K562 (cell line): ENCODE results near the gene KAT2B. TPM values are rescaled to one million over a fixed set of nuclear protein-coding genes. Genes with fewer than 3 reads are reported as not detected.

Source experiments
- ATAC-seq: fragments of 200-7000 bp; cut with Tn5 transposase; 3 replicates; pipeline ENCODE4 v1.9.1; 2020; ENCODE audit warnings: moderate library complexity
- BruUV-seq: library from RNA; stranded (reverse); fragments of 400-500 nt; replicated peaks from 2 replicates; lab custom pipeline; 2021; lab: Mats Ljungman, UMichigan
- CTCF ChIA-PET: fragments of 300-600 bp; formaldehyde crosslinking; extraction: SDS; loops from one replicate; lab custom pipeline; 2021; ENCODE audit warnings: low intra/inter-chr PET ratio; lab: Yijun Ruan, JAX
- POLR2A ChIA-PET: fragments of 300-600, 350-650 bp; sonication (Branson Sonifier 250); formaldehyde crosslinking; extraction: SDS; loops from one replicate; lab custom pipeline; 2021; ENCODE audit warnings: antibody characterized with exemption, inconsistent platforms; lab: Yijun Ruan, JAX
- DNase-seq, 4 experiments: peaks; one replicate each; pipeline versions ENCODE4 v3.0.0 to v3.0.0-alpha.2; 2011 to 2018; ENCODE audit warnings: low spot score in 3 of 4, mixed read lengths in 3 of 4; ENCODE audit errors: extremely low read depth in 1 of 4
- FAIRE-seq: peaks from 2 replicates; lab custom pipeline; 2011; peaks lifted over from hg19 to GRCh38; lab: Jason Lieb, UNC
- H2AFZ ChIP-seq: 2 replicates; pipeline ENCODE4 v1.6.0; 2011; ENCODE audit warnings: low read depth, low read length, control low read depth, inconsistent platforms
- H3K27ac ChIP-seq: fragments of 200-600 bp; 3 replicates; pipeline ENCODE4 v1.8.0; 2011; ENCODE audit warnings: low read depth, mild to moderate bottlenecking, control low read depth, inconsistent platforms, low read length, moderate library complexity, mixed read lengths; ENCODE audit errors: extremely low read depth
- H3K27me3 ChIP-seq, 2 experiments: fragments of 300-600 bp in 1 of 2; 2 replicates in 1 of 2; 3 replicates in 1 of 2; pipeline versions ENCODE4 v1.6.0 to v1.8.0; 2011; ENCODE audit warnings: inconsistent platforms in 2 of 2, low read length in 2 of 2, mild to moderate bottlenecking in 1 of 2, mixed read lengths in 1 of 2, moderate library complexity in 1 of 2; ENCODE audit not compliant: control insufficient read depth in 2 of 2, insufficient read depth in 2 of 2
- H3K36me3 ChIP-seq: fragments of 300-600 bp; 3 replicates; pipeline ENCODE4 v1.8.0; 2011; ENCODE audit warnings: mild to moderate bottlenecking, low read length, inconsistent platforms; ENCODE audit not compliant: control insufficient read depth, insufficient read depth
- H3K4me1 ChIP-seq, 2 experiments: fragments of 200-600 bp in 1 of 2; replicated peaks in 1 of 2; 2 replicates in 1 of 2; 3 replicates in 1 of 2; pipeline versions ENCODE4 v1.5.1 to v1.8.0; 2011; ENCODE audit warnings: inconsistent platforms in 2 of 2, low read length in 2 of 2, mild to moderate bottlenecking in 1 of 2, mixed read lengths in 1 of 2, moderate library complexity in 1 of 2; ENCODE audit not compliant: control insufficient read depth in 2 of 2, insufficient read depth in 2 of 2
- H3K4me2 ChIP-seq: 2 replicates; pipeline ENCODE4 v1.6.1; 2011; ENCODE audit warnings: low read length, control low read depth, inconsistent platforms, mixed read lengths; ENCODE audit not compliant: insufficient read depth
- H3K4me3 ChIP-seq: fragments of 200-600 bp; sonication (generic), shearing (Covaris generic); 2 replicates; pipeline ENCODE4 v1.5.1; 2016; ENCODE audit warnings: control low read depth, inconsistent platforms
- H3K79me2 ChIP-seq: fragments of 200-600 bp; 3 replicates; pipeline ENCODE4 v1.8.0; 2011; ENCODE audit warnings: low read length, inconsistent platforms; ENCODE audit not compliant: control insufficient read depth, insufficient read depth
- H3K9ac ChIP-seq, 2 experiments: 2 replicates each; pipeline versions ENCODE4 v1.6.0 to v1.6.1; 2011; ENCODE audit warnings: low read depth in 2 of 2, low read length in 2 of 2, control low read depth in 1 of 2, inconsistent platforms in 1 of 2, mild to moderate bottlenecking in 1 of 2, mixed read lengths in 1 of 2; ENCODE audit not compliant: insufficient read depth in 1 of 2
- H3K9me1 ChIP-seq: one replicate; pipeline ENCODE4 v1.6.0; 2011; ENCODE audit warnings: inconsistent platforms, mild to moderate bottlenecking, low read length, moderate library complexity; ENCODE audit not compliant: control insufficient read depth, insufficient read depth
- H3K9me3 ChIP-seq: replicated peaks from 2 replicates; pipeline ENCODE4 v1.5.1; 2011; ENCODE audit warnings: low read depth, low read length, inconsistent platforms; ENCODE audit not compliant: control insufficient read depth, insufficient read depth
- H4K20me1 ChIP-seq: replicated peaks from 2 replicates; pipeline ENCODE4 v1.6.1; 2011; ENCODE audit warnings: low read length, inconsistent platforms, mixed read lengths; ENCODE audit not compliant: control insufficient read depth, insufficient read depth
- COPS2 ChIP-seq: fragments of 450-650 bp; conservative IDR thresholded peaks from 2 replicates; pipeline ENCODE4 v1.6.1; 2016; ENCODE audit warnings: mild to moderate bottlenecking, moderate library complexity
- MAFK ChIP-seq: IDR thresholded peaks from 2 replicates; pipeline ENCODE4 v1.6.1; 2011; ENCODE audit warnings: low read length, improper control_type of control experiment
- POLR2AphosphoS2 ChIP-seq: IDR thresholded peaks from 2 replicates; pipeline ENCODE4 v1.6.1; 2012; ENCODE audit warnings: low read length, improper control_type of control experiment
- ZNF395 ChIP-seq: fragments of 200-800 bp; sonication (Bioruptor generic); IDR thresholded peaks from 2 replicates; pipeline ENCODE4 v1.6.1; 2017; ENCODE audit warnings: missing genetic modification characterization, missing compliant biosample characterization
- WGBS: fragments of 100-300 bp; shearing (Covaris generic); methylation state at CpG from one replicate; pipeline ENCODE4 v1.1.6; 2016; ENCODE audit warnings: low coverage, mixed read lengths; ENCODE audit not compliant: insufficient coverage; ENCODE audit errors: missing lambda C conversion rate; 5-methylcytosine and 5-hydroxymethylcytosine counted together
- in situ Hi-C: fragments of 300-500 bp; cut with MboI; formaldehyde crosslinking; loops from 4 replicates; pipeline ENCODE4 v1.15.0; 2018; ENCODE audit warnings: inconsistent platforms, mixed read lengths
- intact Hi-C: fragments of 100-400 bp; cut with micrococcal nuclease; formaldehyde crosslinking; loops from 2 replicates; pipeline ENCODE4 v1.14.2; 2022
- polyA plus RNA-seq, 8 experiments: library from polyadenylated mRNA; depleted of rRNA in 4 of 8; stranded (reverse) in 5 of 8; unstranded in 3 of 8; fragments of >200 nt; fragmentation: Nextera tagmentation in 2 of 8; fragmentation: Illumina TruSeq in 1 of 8; extraction: Ambion mirVana in 2 of 8; extraction: Trizol in 1 of 8; gene quantifications; 2 replicates each; pipeline versions ENCODE4 v1.2.1 to v1.2.3, GENCODE V29; 2011 to 2014; ENCODE audit warnings: inconsistent platforms in 1 of 8, missing spikeins in 1 of 8
- total RNA-seq, 7 experiments: library from RNA; depleted of rRNA in 6 of 7; stranded (reverse); fragments of >200 nt in 6 of 7; fragmentation: Illumina TruSeq in 2 of 7; extraction: Trizol in 2 of 7; gene quantifications; 2 replicates each; pipeline versions ENCODE4 v1.2.1 to v1.2.3, GENCODE V29; 2011 to 2021; ENCODE audit warnings: low replicate concordance in 1 of 7
- TF ChIP-seq, protein P1 (sequence below): fragments of 450-650 bp; IDR thresholded peaks from 2 replicates; pipeline ENCODE4 v1.6.1; 2016; ENCODE audit warnings: borderline replicate concordance
- TF ChIP-seq, protein P2 (sequence below), 2 experiments: fragments of 450-650 bp in 1 of 2; sonication (generic) in 1 of 2; formaldehyde crosslinking in 1 of 2; IDR thresholded peaks; 2 replicates each; pipeline versions ENCODE4 v1.7.1 to v1.9.0; 2016 to 2022; ENCODE audit warnings: inconsistent platforms in 1 of 2, mild to moderate bottlenecking in 1 of 2, missing genetic modification reagents in 1 of 2

Gene KAT2B
- total and polyA plus RNA-seq, 9 of the 15 experiments (the other 6 are each of a cell fraction or from before 2014, with no cell fraction given) = 3.3 to 14.9 (median 12.2) TPM

GRCh38 chr3:20121088-20121487, 80.8 kb downstream of the KAT2B start (continued):
- TF ChIP-seq COPS2 (no peak), POLR2AphosphoS2 (no peak), MAFK (no peak)
- TF ChIP-seq, protein P1, sequence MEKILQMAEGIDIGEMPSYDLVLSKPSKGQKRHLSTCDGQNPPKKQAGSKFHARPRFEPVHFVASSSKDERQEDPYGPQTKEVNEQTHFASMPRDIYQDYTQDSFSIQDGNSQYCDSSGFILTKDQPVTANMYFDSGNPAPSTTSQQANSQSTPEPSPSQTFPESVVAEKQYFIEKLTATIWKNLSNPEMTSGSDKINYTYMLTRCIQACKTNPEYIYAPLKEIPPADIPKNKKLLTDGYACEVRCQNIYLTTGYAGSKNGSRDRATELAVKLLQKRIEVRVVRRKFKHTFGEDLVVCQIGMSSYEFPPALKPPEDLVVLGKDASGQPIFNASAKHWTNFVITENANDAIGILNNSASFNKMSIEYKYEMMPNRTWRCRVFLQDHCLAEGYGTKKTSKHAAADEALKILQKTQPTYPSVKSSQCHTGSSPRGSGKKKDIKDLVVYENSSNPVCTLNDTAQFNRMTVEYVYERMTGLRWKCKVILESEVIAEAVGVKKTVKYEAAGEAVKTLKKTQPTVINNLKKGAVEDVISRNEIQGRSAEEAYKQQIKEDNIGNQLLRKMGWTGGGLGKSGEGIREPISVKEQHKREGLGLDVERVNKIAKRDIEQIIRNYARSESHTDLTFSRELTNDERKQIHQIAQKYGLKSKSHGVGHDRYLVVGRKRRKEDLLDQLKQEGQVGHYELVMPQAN = no peak
- TF ChIP-seq, all 486 proteins: peak for 0

- peaks cover 25% of the 10 kb centered on the region for H3K36me3 ChIP-seq
Observed at GRCh38 chr3:20123131-20123652, 82.9 kb downstream of the KAT2B start.

More at GRCh38 chr3:20123131-20123652, 82.9 kb downstream of the KAT2B start:
- H4K20me1 ChIP-seq = no peaks in the 10 kb centered on the region
- intact Hi-C loops (no loop called here), in situ Hi-C loops (no loop called here)
- H3K27ac ChIP-seq = no peak overlapping the region
- CTCF ChIA-PET = no interaction called here
- DNase-seq (no peak), ATAC-seq (no peak), FAIRE-seq (no peak)
- H3K9ac ChIP-seq = no peak overlapping the region
- 69% methylated on average over 2 of the region's 2 CpGs for WGBS
- H3K4me1 ChIP-seq = no peaks in the 10 kb centered on the region
- H3K4me3 ChIP-seq = no peak overlapping the region
- POLR2A ChIA-PET = interaction anchor here (2.5 kb wide), 1 partner anchor 11 kb away, joined by 7 read pairs; no protein-coding TSS in a partner anchor
- TF ChIP-seq ZNF395 (CRISPR knock-in tag) = no peak
- TF ChIP-seq, protein P2, sequence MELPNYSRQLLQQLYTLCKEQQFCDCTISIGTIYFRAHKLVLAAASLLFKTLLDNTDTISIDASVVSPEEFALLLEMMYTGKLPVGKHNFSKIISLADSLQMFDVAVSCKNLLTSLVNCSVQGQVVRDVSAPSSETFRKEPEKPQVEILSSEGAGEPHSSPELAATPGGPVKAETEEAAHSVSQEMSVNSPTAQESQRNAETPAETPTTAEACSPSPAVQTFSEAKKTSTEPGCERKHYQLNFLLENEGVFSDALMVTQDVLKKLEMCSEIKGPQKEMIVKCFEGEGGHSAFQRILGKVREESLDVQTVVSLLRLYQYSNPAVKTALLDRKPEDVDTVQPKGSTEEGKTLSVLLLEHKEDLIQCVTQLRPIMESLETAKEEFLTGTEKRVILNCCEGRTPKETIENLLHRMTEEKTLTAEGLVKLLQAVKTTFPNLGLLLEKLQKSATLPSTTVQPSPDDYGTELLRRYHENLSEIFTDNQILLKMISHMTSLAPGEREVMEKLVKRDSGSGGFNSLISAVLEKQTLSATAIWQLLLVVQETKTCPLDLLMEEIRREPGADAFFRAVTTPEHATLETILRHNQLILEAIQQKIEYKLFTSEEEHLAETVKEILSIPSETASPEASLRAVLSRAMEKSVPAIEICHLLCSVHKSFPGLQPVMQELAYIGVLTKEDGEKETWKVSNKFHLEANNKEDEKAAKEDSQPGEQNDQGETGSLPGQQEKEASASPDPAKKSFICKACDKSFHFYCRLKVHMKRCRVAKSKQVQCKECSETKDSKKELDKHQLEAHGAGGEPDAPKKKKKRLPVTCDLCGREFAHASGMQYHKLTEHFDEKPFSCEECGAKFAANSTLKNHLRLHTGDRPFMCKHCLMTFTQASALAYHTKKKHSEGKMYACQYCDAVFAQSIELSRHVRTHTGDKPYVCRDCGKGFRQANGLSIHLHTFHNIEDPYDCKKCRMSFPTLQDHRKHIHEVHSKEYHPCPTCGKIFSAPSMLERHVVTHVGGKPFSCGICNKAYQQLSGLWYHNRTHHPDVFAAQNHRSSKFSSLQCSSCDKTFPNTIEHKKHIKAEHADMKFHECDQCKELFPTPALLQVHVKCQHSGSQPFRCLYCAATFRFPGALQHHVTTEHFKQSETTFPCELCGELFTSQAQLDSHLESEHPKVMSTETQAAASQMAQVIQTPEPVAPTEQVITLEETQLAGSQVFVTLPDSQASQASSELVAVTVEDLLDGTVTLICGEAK (IDR thresholded peaks at IDR 0.05) = peak; percentile 90
- TF ChIP-seq, protein P2 (CRISPR knock-in tag; IDR thresholded peaks at IDR 0.05) = no peak
- no peak overlapping the region for H2AFZ ChIP-seq
- no peaks in the 10 kb centered on the region for H3K27me3 ChIP-seq
- no peaks in the 10 kb centered on the region for H3K9me1 ChIP-seq
- H3K9me3 ChIP-seq = no peaks in the 10 kb centered on the region
- no TSS peak for BruUV-seq
- H3K79me2 ChIP-seq = no peaks in the 10 kb centered on the region
- H3K4me2 ChIP-seq = no peak overlapping the region
